HG02943 (cell line): Measurements from ENCODE around the gene SLC25A51.
"Not testable (repeated sequence)": the region's sequence is repeated elsewhere in the genome, so short reads cannot be mapped to it uniquely, and the experiment has no call there.

Experiments
- ATAC-seq: cut with Tn5 transposase; IDR thresholded peaks from one replicate; pipeline ENCODE4 v1.9.1; 2021; ENCODE audit warnings: mild to moderate bottlenecking, low read depth, moderate library complexity; ENCODE audit not compliant: unreplicated experiment

Gene SLC25A51

DNA sequence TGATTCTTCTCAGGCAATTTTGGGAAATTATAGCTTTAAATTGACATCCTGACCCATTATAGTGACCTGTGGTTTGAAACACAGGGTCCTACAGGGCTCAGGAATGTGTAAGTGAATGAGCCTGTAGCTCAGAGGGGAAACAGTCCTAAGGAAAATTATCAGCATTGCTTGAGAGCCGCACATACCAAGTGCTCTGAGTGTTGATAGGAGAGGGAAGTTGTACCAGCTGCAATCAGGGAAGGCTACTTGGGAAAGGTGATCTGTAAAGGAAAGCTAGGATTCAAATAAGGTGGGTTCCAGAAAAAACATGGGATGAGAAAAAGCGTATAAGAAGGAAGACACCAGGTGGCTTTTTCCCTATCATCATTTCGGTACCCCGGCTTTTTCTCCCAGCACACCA lies 4.4 kb upstream of the SLC25A51 start:
- ATAC-seq: no peak

DNA sequence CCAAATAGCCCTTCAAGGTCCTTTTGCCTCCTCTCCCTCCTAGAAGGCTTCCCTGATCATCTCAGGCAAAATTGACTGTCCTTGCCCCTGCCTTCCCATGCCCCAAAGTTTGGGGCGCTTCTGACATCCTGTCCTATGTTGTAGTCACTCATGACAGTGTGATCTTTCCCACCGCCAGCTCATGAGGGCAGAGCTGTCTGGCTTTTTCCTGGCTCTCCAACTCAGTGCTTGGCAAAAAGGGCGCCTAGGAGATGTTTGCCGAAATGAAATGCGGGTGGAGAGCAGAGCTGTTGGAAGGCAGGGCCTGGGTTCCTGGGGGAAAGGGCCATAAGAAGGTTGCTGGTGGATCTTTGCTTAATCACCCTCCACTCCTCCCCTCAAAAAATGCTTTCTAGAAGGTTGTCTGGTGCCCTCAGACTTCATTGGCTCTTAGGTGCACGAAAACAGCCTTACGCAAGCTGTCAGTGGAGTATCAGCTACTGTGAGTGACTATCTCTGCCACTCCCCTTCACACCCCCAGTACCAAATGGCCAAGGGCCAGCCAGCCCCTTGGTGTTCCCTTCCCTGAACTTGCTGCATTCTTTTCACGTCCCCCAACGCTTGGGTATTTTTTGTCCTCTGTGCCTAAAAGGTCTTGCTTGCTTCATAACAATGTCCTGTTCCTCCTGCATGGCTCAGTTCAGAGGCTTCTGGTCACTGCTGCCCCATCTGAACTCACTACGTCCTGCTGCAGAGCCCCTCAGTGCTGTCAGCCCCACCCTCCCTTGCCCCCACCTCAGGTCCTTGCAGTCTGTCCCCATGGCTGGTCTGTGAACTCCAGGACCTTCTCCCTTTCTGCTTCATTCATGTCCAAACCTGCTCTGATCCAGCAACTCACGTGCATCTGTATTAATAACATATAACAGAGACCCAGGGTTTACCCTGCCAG lies 2.6 kb upstream of the SLC25A51 start:
- ATAC-seq: no peak

DNA sequence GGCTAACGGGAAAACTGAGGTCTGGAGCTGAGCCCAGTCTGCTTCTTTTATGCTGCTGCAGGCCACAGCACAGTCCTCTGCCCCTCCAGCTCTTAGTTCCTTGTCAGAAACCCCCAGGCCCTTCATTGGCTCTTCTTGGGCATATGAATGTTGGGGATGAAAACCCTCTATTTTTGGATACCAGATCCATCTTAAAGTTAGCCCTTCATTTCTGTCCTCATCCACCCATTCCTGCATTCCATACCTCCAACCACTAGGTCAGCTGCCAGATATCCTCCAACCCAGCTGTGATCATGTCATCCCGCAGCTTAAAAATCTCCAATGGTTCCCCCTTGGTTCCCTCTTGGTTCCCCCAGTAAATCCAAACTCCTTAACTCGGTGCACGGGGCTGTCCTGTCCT lies 1.8 kb upstream of the SLC25A51 start:
- no peak for ATAC-seq

DNA sequence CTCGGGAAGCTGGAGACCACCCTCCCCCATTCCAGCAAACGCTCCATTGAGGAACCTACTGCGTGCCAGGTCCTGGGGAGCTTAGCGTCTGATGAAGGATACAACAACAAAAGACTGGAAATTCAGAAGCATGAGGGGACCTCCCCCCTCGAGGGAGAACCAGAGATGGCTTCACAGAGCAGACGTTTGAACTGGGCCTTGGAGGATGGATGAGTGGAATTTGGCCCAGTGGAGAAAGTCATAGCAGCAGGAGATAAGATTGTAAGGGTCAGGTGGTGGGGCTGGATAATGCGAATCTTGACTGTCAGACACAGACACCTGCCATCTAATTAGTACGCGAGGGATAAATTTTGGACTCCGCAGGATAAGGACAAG lies 1.2 kb upstream of the SLC25A51 start:
- no peak for ATAC-seq

DNA sequence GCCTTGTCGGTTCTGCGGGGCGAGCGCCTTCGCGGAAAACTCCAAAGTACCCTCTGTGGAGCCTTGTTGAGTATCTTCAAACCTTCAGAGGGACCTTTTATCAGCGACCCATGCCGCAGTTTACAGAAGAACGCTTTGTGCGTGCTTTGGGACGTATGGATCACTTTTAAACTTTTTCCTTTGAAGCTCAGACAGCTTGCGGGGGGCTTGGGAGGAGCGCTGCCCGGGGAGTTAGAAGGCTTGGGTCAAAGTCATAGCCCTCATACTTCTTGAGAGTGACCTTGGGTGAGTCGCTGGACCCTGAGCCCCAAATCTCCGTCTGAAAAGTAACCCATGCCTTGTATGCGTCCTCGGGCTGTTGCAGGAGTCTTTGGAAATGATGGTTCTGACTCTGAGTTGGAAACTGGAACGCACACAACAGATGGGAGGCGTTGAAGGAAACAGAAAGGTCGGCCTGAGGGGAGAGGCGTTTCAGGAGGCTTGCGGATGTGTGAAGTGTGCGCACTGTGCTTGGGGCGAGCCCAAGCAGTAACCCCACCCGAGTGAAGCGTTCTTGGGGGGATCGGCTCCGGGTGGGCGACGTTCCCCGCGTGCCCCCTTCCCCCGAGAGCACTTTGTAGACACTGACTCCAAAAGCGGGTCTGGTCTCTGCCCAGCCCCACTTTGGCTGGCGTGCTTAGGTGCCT lies 661 bp upstream of the SLC25A51 start:
- no peak for ATAC-seq

DNA sequence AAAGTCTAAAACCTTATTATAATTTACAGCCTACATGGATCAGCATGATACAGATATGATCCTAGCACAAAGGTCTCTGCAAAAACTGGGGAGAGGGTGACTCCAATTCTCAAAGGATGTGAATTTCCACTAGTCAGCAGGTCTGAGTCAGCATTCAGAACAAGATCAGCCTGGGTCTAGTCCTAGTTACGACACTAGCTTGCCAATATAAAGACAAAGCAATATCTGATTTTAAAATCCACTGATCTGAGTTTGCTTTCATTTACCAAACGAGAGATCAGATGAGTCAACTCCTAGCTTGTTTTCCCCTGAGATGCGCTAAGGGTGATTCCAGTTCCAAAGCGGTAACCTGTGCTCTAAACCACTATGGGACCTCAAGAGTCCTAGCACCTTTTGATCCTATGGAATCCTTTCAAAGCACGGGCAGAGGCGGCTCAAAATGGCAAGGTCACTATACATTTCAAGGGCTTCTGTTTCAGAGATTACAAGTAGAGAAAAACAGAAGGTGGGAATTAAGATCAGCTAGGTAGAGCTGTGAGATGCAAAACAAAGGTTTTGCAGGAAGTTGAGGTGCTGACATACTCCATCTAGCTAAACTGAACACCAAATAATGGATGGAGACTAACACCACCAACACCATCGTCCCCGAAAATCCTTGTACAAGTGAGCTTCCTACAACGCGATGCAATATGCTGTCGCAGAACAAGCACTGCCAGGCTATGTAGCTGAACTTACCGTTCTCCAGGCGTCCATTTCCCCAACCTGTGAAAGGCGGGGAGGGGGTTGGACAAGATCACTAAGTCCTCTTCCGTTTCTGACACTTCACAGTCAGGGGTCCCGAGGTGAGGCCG lies 906 bp downstream of the SLC25A51 start:
- peak; percentile 13 for ATAC-seq

DNA sequence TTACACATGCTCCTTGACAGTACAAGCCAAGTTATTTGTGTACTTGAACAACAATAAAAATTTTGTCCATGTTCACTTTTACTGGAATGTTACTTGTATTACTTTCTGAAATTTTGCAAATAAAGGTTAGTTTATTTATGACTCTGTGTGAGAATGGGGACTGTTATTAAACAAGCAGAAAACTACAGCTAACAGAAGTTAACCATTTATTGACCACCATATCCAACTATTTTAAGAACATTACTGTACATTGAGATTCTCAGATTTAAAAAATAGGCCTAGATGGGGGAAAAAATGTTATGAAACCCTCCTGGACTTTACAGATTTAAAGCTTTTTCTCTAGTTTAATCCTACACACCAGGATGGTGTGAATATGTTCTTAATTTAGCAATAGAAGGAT lies 1.8 kb downstream of the SLC25A51 start:
- no peak for ATAC-seq

DNA sequence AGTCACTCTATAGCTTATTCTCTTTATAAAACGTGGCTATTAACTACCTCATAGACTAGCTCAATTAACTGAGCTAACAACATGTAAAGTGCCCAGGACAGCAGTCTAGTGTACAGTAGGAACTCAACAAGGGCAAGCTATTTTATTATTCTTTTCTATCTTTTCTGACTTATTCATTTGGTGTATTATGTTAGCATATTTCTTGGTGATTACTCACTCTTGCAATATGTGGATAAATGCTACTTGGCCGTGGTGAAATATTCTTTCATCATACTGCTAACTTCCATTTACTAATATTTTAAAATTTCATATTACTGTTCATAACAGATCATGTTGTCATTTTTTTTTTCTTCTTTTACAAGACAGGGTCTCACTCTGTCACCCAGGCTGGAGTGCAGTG lies 4.9 kb downstream of the SLC25A51 start:
- no peak for ATAC-seq

DNA sequence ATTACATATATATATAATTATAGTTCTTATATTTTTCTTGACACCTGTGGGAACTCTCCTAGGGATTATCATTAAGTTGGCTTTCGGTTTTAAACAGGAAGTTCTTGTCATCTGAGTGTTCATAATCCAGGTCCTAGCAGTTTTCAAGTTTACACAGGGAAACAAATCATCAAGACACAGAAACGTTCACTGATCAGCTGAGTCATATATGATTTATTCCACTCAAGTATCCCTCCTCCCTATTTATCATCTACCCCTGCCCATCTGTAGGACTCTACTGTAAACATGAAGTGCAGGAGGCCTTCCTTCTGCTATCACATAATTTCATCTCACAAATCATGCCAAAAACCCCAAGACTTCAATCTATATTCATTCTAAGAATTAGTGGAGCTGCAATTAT lies 6.3 kb downstream of the SLC25A51 start:
- no peak for ATAC-seq

DNA sequence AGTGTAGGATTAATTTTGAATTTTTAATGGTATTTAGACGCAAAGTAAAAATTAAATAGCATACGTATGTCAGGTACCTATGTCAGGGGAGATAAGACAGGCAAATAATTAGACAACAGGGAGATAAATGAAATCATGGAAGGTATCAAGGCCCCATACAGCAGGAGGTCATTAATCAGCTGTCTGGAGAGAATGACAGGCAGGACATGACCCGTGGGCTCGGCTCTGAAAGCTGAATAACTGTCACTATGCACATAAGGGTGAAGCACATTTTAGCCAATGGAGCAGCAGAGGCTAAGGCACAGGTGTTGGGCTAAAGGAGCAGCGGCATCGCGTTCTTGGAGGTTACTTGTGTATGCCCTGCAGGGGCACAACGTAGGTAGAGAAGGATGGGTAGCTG lies 11.9 kb downstream of the SLC25A51 start:
- ATAC-seq: no peak

DNA sequence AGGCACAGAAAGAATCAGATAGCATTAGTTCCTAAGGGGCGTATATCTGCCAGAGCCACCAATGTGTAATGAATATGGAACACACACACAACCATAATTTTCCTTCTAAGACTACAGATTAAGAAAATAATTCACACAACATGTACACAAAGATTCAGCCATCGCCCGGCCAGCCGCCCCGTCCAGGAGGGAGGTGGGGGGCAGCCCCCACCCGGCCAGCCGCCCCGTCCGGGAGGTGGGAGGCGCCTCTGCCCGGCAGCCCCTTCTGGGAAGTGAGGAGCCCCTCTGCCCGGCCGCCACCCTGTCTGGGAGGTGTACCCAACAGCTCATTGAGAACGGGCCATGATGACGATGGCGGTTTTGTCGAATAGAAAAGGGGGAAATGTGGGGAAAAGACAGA lies 12.9 kb downstream of the SLC25A51 start:
- not testable (repeated sequence) for ATAC-seq

DNA sequence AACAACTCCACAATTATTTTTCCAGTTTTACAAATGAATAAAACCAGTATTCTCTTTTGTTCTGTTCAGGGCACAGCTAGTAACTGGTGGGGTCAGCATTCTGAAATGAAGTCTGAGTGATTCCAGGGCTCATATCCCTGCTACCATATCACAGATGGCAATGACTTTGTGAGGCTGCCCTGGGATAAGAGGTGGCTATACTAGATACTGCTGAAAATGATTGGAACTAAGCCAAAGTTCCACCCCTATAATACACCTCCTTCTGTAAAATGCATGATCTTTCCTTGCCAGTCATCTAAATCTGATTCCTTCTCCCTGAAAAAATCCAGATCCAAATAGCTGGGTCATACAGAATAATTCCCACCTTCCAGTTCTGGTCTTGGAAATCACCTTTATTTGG lies 14.4 kb downstream of the SLC25A51 start:
- no peak for ATAC-seq

DNA sequence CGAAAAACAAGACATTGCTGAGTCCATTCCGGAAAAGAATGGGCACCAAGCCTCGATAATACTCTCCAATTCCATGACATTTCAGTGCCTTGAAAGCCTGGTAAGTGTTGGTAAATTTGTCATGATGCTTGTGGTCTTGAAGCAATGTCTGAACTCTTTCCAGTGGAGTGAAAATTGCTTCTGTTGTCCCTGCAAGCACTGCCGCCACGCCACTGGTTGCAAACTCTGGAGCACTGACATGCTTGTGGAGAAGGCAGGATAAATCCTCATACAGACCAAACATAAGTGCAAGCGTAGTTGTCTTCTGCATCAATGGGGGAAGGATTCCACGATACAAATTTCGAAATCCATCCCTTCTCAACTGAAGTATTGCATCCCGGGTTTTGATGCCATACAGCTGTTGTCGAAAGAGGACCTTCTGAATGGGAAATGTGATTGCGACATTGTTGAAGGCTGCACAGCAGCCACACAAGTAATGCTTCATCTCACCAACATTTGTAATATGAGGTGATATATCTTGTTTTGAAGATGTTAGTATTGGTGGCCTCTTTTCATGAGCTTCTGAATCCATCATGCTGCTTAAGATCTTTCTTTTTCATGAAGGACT lies 15.8 kb downstream of the SLC25A51 start:
- not testable (repeated sequence) for ATAC-seq

DNA sequence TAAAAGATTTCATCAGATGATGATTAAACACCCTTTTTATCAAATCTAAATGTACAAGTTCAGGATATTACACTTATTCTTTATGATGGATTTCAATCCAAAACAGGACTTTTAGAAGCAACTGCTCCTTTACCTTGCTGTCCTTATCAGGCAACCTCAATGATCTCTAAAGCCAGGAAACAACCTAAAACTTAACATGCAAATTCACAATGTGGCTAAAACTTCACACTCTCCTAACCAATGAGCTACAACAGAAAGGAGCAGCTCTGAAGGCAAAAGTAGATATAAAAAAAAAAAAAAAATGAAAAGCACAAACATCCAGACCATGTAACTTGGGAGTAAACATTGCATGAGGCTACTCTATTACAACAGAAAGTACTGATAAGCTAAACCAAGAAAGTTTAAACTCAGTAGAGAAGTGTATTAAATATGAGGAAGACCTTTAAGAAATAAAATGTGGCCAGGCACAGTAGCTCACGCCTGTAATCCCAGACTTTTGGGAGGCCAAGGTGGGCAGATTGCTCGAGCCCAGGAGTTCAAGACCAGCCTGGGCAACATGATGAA lies 22.9 kb downstream of the SLC25A51 start:
- no peak for ATAC-seq

DNA sequence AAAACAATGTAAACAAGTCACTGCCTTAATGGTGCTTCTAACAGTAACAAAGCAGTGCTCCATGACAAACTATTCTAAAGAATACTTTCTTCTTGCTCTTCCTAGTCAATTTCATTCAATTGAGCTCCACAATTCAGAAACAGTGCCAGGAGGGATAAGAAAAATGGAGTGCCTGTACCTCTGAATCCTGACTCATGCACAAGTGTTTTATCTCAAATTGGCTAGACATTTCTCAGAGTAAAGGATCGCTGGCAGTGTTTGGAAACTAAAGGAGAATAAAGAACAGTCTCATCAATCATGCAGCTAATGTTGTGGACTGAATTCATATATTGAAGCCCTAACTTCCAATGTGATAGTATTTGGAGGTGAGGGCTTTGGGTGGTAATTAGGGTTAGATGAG lies 27.6 kb downstream of the SLC25A51 start:
- no peak for ATAC-seq

DNA sequence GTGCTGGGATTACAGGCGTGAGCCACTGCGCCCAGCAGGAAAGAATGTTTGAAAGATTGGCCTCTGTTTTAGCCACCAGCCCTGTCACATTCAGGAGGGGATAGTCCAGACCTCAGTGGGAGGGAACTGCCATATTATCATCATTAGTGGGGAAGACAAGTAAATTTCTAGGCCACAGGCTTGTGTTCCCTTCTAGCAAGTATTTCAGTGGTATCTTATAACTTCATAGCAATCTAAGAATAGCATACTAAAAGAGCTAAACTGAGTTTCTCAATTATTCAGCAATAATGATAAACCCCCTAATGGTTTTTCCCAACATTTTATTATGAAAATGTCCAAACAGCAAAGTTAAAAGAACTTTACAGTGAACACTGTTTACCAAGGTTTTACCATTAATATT lies 30.0 kb downstream of the SLC25A51 start:
- no peak for ATAC-seq

DNA sequence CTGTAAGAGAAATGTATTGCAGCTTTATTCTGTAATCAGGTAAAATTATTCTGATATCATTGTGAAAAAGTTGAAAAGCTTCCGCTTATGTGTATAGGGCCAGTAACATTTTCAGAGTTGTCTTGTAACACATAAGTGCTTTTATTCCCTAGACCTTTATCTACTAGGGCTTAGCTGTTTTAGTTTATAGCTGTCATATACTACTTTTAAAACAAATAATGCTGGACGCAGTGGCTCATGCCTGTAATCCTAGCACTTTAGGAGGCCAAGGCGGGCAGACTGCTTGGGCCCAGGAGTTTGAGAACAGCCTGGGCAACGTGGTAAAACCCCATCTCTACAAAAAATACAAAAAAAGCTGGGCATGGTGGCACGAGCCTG lies 33.1 kb downstream of the SLC25A51 start:
- no peak for ATAC-seq

DNA sequence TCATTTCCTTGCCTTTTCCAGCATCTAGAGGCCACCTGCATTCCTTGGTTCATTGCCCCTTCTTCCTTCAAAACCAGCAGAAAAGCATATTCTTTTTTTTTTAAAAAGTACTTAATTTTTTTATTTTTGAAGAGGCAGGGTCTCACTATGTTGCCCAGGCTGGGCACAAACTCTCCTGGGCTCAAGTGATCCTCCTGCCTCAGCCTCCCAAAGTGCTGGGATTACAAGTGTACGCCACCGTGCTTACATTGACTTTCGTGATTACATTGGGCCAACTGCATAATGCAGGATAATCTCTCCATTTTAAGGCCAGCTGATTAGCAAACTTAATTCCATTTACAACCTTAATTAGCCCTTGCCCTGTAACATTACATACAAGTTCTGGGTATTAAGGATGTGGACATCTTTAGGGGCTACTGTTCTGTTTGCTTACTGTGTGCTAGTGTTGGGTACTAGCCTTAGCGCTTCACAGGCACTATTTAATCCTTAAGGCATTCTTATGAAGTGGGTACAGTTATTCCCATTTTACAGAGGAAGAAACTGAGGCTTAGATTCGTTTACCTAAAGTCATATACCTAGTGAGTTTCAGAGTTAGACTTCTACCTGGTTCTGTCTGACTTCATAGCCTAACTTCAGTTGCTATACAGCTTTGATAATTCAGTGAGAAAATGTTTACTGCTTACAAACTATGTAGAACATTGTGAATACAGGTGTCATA lies 33.7 kb downstream of the SLC25A51 start:
- ATAC-seq: no peak

DNA sequence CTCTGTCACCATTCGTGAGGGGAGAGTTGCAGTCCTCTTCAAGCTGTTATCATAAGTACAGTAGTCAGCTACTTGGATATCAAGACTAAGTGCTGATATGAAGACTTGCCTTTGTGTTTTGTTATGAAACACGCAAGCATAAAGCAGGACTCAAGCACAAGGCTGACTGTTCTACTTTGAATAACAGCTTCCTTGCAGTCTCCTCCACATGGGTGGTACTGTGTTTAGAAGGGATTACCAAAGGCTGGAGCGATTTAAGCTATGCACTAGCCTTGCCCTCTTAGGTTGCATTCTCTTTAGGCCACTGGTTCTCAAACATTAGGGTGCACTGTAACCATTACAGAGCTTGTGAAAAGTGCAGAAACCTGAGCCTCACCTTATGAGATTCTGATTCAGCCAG lies 41.4 kb downstream of the SLC25A51 start:
- ATAC-seq: no peak

DNA sequence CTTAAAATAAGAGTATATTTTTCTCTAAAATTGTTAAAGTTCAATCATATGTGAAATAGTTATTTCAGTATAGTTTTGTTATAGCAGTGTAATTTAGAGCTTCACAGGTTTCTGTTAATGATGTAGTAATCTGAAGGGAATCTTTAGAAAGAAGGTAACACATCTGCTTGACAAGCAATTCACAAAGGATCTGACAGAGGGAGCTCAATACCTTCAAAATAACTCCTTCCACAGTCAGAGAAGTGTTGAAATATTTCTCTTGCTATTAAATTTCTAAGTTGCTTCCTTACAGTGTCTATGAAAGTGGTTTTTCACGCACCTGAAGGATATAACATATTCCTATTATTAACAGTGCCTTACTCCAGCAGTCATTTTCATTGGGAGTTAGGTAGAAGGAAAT lies 44.9 kb downstream of the SLC25A51 start:
- no peak for ATAC-seq
